ENCODE measurements around the gene DEAF1. TPM values are rescaled to one million over a fixed set of nuclear protein-coding genes. Genes with fewer than 3 reads are reported as not detected.

DEAF1 gene
- total RNA-seq, 4 donors from 2014 or later = 20.3 to 29.0 (median 23.0) TPM

- DNase-seq (ENCODE audit: low spot score) (no peak), ATAC-seq (ENCODE audit: low FRiP score) (no peak)
- no peak for TF ChIP-seq CTCF (IDR thresholded peaks at IDR 0.05)
These were observed 98.6 kb downstream of the DEAF1 start for GRCh38 chr11:596374-596773.

- no peak for TF ChIP-seq CTCF (IDR thresholded peaks at IDR 0.05)
- no peak for ATAC-seq (ENCODE audit: low FRiP score)
- DNase-seq (ENCODE audit: low spot score) = no peak
These were observed 99.6 kb downstream of the DEAF1 start for GRCh38 chr11:595400-595799.

Other genes starting within 250 kb of the DEAF1 start
- gene PTDSS2, start 244.9 kb downstream of the DEAF1 start, total RNA-seq = 10 to 100 TPM; 33.0 to 45.2 (median 39.0) TPM
- 100 to 1,000 TPM; 218 to 259 (median 230) TPM for gene RNH1, start 188.0 kb downstream of the DEAF1 start, total RNA-seq
- 10 to 100 TPM; 30.1 to 44.9 (median 35.0) TPM for gene HRAS, start 159.6 kb downstream of the DEAF1 start, total RNA-seq
- gene LRRC56, start 157.7 kb downstream of the DEAF1 start, total RNA-seq = under 1 TPM in 3 of 4 donors, not detected in 1; 0.24 to 0.38 (median 0.32) TPM
- 1 to 10 TPM in 3 of 4 donors, under 1 TPM in 1; 0.95 to 5.5 (median 1.7) TPM for gene LMNTD2, start 134.5 kb downstream of the DEAF1 start, total RNA-seq
- gene RASSF7, start 134.3 kb downstream of the DEAF1 start, total RNA-seq = 10 to 100 TPM in 3 of 4 donors, 1 to 10 TPM in 1; 9.1 to 31.8 (median 13.4) TPM
- 10 to 100 TPM; 14.7 to 34.9 (median 22.4) TPM for gene PHRF1, start 118.8 kb downstream of the DEAF1 start, total RNA-seq
- gene IRF7, start 79.3 kb downstream of the DEAF1 start, total RNA-seq = 10 to 100 TPM; 15.4 to 56.8 (median 35.6) TPM
- gene CDHR5, start 70.3 kb downstream of the DEAF1 start, total RNA-seq = not detected
- not detected for gene SCT, start 68.0 kb downstream of the DEAF1 start, total RNA-seq
- under 1 TPM in 1 of 4 donors, not detected in 3; 0.50 TPM for gene DRD4, start 58.0 kb downstream of the DEAF1 start, total RNA-seq
- gene TMEM80, start 594 bp upstream of the DEAF1 start, total RNA-seq = 10 to 100 TPM; 16.9 to 31.5 (median 21.1) TPM
- 10 to 100 TPM; 14.1 to 27.6 (median 22.3) TPM for gene EPS8L2, start 11.0 kb upstream of the DEAF1 start, total RNA-seq
- gene TALDO1, start 52.2 kb upstream of the DEAF1 start, total RNA-seq = 100 to 1,000 TPM; 183 to 295 (median 239) TPM
- 10 to 100 TPM; 12.5 to 19.8 (median 15.1) TPM for gene GATD1, start 82.3 kb upstream of the DEAF1 start, total RNA-seq
- not detected for gene CEND1, start 94.9 kb upstream of the DEAF1 start, total RNA-seq
- 10 to 100 TPM in 3 of 4 donors, 1 to 10 TPM in 1; 7.5 to 21.9 (median 12.7) TPM for gene SLC25A22, start 103.1 kb upstream of the DEAF1 start, total RNA-seq
- 10 to 100 TPM in 1 of 4 donors, 1 to 10 TPM in 3; 7.1 to 22.9 (median 8.3) TPM for gene PIDD1, start 110.0 kb upstream of the DEAF1 start, total RNA-seq
- gene RPLP2, start 114.7 kb upstream of the DEAF1 start, total RNA-seq = 1,000 to 10,000 TPM in 1 of 4 donors, 100 to 1,000 TPM in 3; 555 to 1,150 (median 858) TPM
- gene PNPLA2, start 123.7 kb upstream of the DEAF1 start, total RNA-seq = 100 to 1,000 TPM; 256 to 543 (median 355) TPM
- 10 to 100 TPM in 1 of 4 donors, 1 to 10 TPM in 3; 6.3 to 39.7 (median 6.9) TPM for gene CRACR2B, start 132.7 kb upstream of the DEAF1 start, total RNA-seq
- gene CD151, start 137.7 kb upstream of the DEAF1 start, total RNA-seq = 100 to 1,000 TPM; 328 to 675 (median 614) TPM
- gene POLR2L, start 147.3 kb upstream of the DEAF1 start, total RNA-seq = 100 to 1,000 TPM in 3 of 4 donors, 10 to 100 TPM in 1; 95.5 to 165 (median 110) TPM
- gene TSPAN4, start 147.6 kb upstream of the DEAF1 start, total RNA-seq = 100 to 1,000 TPM; 145 to 234 (median 175) TPM
- gene CHID1, start 215.6 kb upstream of the DEAF1 start, total RNA-seq = 10 to 100 TPM; 56.6 to 90.5 (median 79.8) TPM
- 100 to 1,000 TPM in 2 of 4 donors, 10 to 100 TPM in 2; 68.4 to 126 (median 99.2) TPM for gene AP2A2, start 230.6 kb upstream of the DEAF1 start, total RNA-seq